Activated CD8-positive, alpha-beta T cell treated with anti-CD3 and anti-CD28 coated beads for 36 hours (primary cell): Measurements from ENCODE around the gene ROGDI. TPM values are rescaled to one million over a fixed set of nuclear protein-coding genes. Genes with fewer than 3 reads are reported as not detected.

ENCODE experiments used
- ATAC-seq: fragments of 200-7000 bp; cut with Tn5 transposase; one replicate; pipeline ENCODE4 v1.10.0; 2021; ENCODE audit warnings: mild to moderate bottlenecking, moderate library complexity
- CTCF ChIA-PET: fragments of 350-600 bp; sonication (Branson Sonifier 250); formaldehyde crosslinking; loops from one replicate; lab custom pipeline; 2021; ENCODE audit warnings: antibody characterized with exemption; lab: Charles Lee
- POLR2A ChIA-PET: fragments of 350-600 bp; sonication (Branson Sonifier 250); formaldehyde crosslinking; loops from one replicate; lab custom pipeline; 2021; ENCODE audit warnings: antibody characterized with exemption; lab: Charles Lee
- DNase-seq: peaks from one replicate; pipeline ENCODE4 v3.0.0-alpha.2; 2020
- H3K27ac Mint-ChIP-seq: one replicate; pipeline ENCODE4 v1.8.0; 2021; ENCODE audit warnings: mild to moderate bottlenecking, mixed read lengths
- H3K27me3 Mint-ChIP-seq: one replicate; pipeline ENCODE4 v1.8.0; 2021; ENCODE audit warnings: mixed read lengths
- H3K36me3 Mint-ChIP-seq: one replicate; pipeline ENCODE4 v1.8.0; 2021; ENCODE audit warnings: low read depth, mixed read lengths
- H3K4me1 Mint-ChIP-seq: one replicate; pipeline ENCODE4 v1.8.0; 2021; ENCODE audit warnings: low read depth, mixed read lengths
- H3K4me3 Mint-ChIP-seq: one replicate; pipeline ENCODE4 v1.8.0; 2021; ENCODE audit warnings: mild to moderate bottlenecking, moderate library complexity, mixed read lengths
- H3K9me3 Mint-ChIP-seq: one replicate; pipeline ENCODE4 v1.8.0; 2021; ENCODE audit warnings: mixed read lengths
- intact Hi-C: fragments of 100-400 bp; cut with micrococcal nuclease; formaldehyde crosslinking; loops from one replicate; pipeline ENCODE4 v1.10.0; 2022
- total RNA-seq, 2 experiments: library from RNA; stranded (reverse); gene quantifications; one replicate each; pipeline ENCODE4 v1.2.3, GENCODE V29; 2021
- TF ChIP-seq, protein P1 (sequence below): fragments of 200-600 bp; IDR thresholded peaks from one replicate; pipeline ENCODE4 v1.8.0; 2022; ENCODE audit warnings: antibody characterized with exemption, mild to moderate bottlenecking

ROGDI gene
- total RNA-seq, 2 experiments from 2014 or later = 3.3 to 3.7 TPM

DNA sequence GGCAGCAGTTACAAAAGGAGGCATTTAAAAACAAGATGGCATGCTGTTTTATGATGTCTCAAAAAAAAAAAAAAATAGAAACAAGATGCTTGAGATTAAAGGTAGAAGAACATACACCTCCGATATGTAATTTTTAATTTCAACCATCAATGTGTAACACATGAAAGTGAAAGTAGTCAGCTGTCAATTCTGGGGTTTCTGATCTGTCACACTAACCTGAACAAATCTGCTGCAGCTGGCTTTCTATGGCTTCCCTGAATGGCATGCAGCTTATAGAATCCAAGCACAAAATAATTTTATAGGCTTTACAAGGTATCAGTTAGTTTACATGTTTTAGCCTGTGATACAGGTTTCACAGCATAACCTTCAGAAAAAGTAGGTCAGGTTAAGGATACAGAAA is 31.2 kb upstream of the ROGDI start:
- Mint-ChIP-seq H3K4me1 (peaks cover 12% of the 10 kb centered on the region), H3K27me3 (no peaks in the 10 kb centered on the region), H3K9me3 (no peaks in the 10 kb centered on the region), H3K27ac (no peak overlapping the region), H3K4me3 (no peak overlapping the region), H3K36me3 (peaks cover 43% of the 10 kb centered on the region)
- DNase-seq (no peak), ATAC-seq (peak; percentile 37)
- TF ChIP-seq, protein P1, sequence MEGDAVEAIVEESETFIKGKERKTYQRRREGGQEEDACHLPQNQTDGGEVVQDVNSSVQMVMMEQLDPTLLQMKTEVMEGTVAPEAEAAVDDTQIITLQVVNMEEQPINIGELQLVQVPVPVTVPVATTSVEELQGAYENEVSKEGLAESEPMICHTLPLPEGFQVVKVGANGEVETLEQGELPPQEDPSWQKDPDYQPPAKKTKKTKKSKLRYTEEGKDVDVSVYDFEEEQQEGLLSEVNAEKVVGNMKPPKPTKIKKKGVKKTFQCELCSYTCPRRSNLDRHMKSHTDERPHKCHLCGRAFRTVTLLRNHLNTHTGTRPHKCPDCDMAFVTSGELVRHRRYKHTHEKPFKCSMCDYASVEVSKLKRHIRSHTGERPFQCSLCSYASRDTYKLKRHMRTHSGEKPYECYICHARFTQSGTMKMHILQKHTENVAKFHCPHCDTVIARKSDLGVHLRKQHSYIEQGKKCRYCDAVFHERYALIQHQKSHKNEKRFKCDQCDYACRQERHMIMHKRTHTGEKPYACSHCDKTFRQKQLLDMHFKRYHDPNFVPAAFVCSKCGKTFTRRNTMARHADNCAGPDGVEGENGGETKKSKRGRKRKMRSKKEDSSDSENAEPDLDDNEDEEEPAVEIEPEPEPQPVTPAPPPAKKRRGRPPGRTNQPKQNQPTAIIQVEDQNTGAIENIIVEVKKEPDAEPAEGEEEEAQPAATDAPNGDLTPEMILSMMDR = no peak
- CTCF ChIA-PET = interaction anchor here (0.8 to 1.3 kb wide), 3 partner anchors 9 to 123 kb away, joined by 3 read pairs; partner anchors contain the start of genes GLYR1 and UBN1
- intact Hi-C loops = no loop called here
- POLR2A ChIA-PET = no interaction called here

DNA sequence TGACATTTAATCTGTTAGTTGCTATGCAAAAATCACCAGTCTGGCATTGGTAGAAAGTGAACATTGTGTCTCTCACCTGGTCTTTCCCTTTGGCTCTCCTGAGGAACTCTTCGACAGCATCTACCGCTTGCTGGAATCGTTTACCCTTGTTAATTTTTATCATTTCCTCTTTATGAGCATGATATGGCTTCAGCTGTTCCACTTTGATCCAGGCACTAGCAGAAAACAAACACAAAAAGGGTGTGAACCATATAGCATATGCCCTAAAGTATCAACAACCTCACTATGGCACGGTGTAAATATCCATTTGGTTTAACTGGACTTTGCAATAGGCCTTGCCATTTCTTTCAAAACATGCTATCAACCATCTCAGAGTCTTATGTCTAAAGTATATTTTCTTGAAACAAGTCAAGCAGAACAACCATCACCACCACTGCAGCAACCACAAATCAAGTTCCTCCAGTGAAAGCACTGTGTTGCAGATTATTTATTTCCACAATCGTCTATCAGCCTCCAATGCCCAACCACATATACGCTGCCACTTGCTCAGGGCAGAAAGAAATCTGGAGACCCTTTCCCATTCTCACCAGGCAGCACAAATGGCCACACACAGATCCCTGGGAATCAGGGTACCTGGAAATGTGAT is 30.4 kb upstream of the ROGDI start:
- Mint-ChIP-seq H3K4me3 (no peak overlapping the region), H3K4me1 (peaks cover 12% of the 10 kb centered on the region), H3K9me3 (no peaks in the 10 kb centered on the region), H3K36me3 (peaks cover 43% of the 10 kb centered on the region), H3K27me3 (no peaks in the 10 kb centered on the region), H3K27ac (no peak overlapping the region)
- intact Hi-C loops = no loop called here
- DNase-seq (no peak), ATAC-seq (no peak)
- POLR2A ChIA-PET = no interaction called here
- CTCF ChIA-PET = interaction anchor here (0.8 kb wide), 1 partner anchor 9 kb away, joined by 3 read pairs; no protein-coding TSS in a partner anchor
- TF ChIP-seq, protein P1 = no peak

DNA sequence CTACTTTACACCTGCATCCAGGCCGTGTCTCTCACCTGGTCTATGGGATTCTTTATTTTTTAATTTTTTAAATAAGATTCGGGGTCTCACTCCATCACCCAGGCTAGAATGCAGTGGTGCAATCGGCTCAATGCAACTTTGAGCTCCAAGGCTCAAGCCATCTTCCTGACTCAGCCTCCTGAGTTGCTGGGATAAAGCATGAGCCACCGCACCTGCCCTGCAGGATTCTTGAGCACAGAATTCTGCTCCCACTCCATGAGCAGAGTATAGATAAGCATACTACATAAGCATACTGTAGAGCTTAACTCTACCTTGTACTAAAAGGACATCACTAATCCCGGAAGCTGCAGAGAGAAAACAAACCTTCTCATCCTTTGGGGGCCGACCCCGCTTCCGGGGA is 29.2 kb upstream of the ROGDI start:
- intact Hi-C loops = no loop called here
- ChIA-PET POLR2A (interaction anchor here (0.6 kb wide), 1 partner anchor 10 kb away, joined by 3 read pairs; no protein-coding TSS in a partner anchor), CTCF (no interaction called here)
- peaks cover 12% of the 10 kb centered on the region for H3K4me1 Mint-ChIP-seq
- H3K36me3 Mint-ChIP-seq = peaks cover 41% of the 10 kb centered on the region
- H3K27ac Mint-ChIP-seq = no peak overlapping the region
- H3K9me3 Mint-ChIP-seq = no peaks in the 10 kb centered on the region
- TF ChIP-seq, protein P1 = no peak
- H3K27me3 Mint-ChIP-seq = no peaks in the 10 kb centered on the region
- H3K4me3 Mint-ChIP-seq = no peak overlapping the region
- ATAC-seq = no peak
- no peak for DNase-seq

DNA sequence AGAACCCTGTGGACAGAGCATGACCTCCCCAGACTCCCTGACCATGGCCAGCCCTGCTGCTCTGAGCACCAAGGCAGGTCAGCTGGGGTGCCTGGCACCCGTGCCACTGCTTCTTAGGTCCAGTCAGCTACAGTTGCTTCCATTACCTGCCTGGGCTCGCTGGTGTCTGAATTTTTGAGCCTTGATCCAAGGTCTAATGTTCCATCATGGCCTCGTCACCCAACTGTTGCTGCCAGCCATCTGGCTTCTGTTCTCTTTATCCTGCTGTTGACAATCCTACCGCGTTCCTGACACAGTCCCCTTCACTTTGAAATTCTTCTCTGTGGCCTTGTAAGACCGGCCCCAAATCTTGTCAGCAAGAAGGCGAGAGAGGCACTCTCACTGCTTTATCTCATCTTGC is 28.0 kb upstream of the ROGDI start:
- intact Hi-C loops = no loop called here
- POLR2A ChIA-PET = no interaction called here
- Mint-ChIP-seq H3K27me3 (no peaks in the 10 kb centered on the region), H3K4me3 (no peak overlapping the region), H3K4me1 (peaks cover 12% of the 10 kb centered on the region), H3K36me3 (peaks cover 36% of the 10 kb centered on the region), H3K9me3 (no peaks in the 10 kb centered on the region), H3K27ac (no peak overlapping the region)
- CTCF ChIA-PET = no interaction called here
- DNase-seq (no peak), ATAC-seq (no peak)
- TF ChIP-seq, protein P1 = no peak

DNA sequence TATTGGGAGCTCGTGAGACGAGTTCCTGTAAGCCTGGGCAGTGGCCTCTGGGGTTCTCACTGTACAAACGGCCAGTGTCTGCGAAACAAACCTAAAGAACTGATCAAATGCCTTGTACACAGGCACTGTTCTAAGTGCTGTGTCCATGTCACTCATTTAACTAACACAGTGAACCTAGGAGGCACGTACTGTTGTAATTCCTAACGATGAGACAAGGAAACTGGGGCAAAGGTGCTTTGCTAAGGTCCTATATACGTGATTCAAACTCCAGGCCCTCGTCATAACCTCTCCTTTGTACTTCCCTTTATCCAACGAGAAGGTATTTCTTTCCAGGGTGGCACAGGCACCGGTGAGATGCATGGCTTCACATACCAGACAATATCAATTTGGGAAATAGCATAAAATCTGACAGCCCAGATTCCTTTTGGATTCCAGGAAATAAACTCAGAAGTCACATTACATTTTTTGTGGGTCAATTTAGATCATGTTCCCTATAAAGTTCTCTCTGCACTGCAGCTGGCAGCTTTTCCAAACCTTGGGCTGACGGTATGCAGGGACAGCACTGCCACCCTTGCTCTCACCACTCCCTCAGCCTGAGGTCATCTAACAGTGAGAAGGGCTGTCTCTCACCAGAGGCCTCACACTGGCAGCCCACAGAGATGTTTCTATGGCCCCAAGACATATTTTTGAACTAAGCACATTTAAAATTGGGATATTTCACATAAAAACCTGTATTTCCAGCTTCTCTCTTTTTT is 26.3 kb upstream of the ROGDI start:
- no peak overlapping the region for H3K4me3 Mint-ChIP-seq
- POLR2A ChIA-PET = no interaction called here
- no peak for DNase-seq

More for the DNA sequence above, 26.3 kb upstream of the ROGDI start:
- TF ChIP-seq, protein P1 = no peak
- no peaks in the 10 kb centered on the region for H3K9me3 Mint-ChIP-seq
- no peak for ATAC-seq
- peaks cover 40% of the 10 kb centered on the region for H3K36me3 Mint-ChIP-seq
- CTCF ChIA-PET = no interaction called here
- no peak overlapping the region for H3K27ac Mint-ChIP-seq
- no peaks in the 10 kb centered on the region for H3K27me3 Mint-ChIP-seq
- peaks cover 8% of the 10 kb centered on the region for H3K4me1 Mint-ChIP-seq
- intact Hi-C loops = no loop called here
